ENCODE measurements around the gene TNNC1. TPM values are rescaled to one million over a fixed set of nuclear protein-coding genes. Genes with fewer than 3 reads are reported as not detected.

TNNC1 gene
- total and polyA plus RNA-seq, 3 donors from 2014 or later, result 11.3 to 91.7 (median 23.2) TPM

- Histone ChIP-seq H3K9me3 (no peaks in the 10 kb centered on the region), H3K36me3 (ENCODE audit: low read depth, missing control alignments) (no peaks in the 10 kb centered on the region), H3K27ac (peak overlapping the region; percentile 80 to 86), H3K27me3 (no peaks in the 10 kb centered on the region), H3K4me1 (peaks cover 83% of the 10 kb centered on the region), H3K4me3 (no peak overlapping the region)
- intact Hi-C loops (cut with DNase I; ENCODE audit: low total_unique reads), result loop anchor here (5.0 kb wide), 1 partner anchor 52 kb away; the partner anchor contains the start of gene UQCC5
- WGBS, 2 donors, result 54 to 65% methylated on average over 10 of the region's 10 CpGs
- TF ChIP-seq POLR2A (IDR thresholded peaks at IDR 0.05), result no peak
- TF ChIP-seq, protein P1, sequence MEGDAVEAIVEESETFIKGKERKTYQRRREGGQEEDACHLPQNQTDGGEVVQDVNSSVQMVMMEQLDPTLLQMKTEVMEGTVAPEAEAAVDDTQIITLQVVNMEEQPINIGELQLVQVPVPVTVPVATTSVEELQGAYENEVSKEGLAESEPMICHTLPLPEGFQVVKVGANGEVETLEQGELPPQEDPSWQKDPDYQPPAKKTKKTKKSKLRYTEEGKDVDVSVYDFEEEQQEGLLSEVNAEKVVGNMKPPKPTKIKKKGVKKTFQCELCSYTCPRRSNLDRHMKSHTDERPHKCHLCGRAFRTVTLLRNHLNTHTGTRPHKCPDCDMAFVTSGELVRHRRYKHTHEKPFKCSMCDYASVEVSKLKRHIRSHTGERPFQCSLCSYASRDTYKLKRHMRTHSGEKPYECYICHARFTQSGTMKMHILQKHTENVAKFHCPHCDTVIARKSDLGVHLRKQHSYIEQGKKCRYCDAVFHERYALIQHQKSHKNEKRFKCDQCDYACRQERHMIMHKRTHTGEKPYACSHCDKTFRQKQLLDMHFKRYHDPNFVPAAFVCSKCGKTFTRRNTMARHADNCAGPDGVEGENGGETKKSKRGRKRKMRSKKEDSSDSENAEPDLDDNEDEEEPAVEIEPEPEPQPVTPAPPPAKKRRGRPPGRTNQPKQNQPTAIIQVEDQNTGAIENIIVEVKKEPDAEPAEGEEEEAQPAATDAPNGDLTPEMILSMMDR (IDR thresholded peaks at IDR 0.05), result no peak
- DNase-seq, result no peak
Measured at GRCh38 chr3:52484680-52485461, 31.0 kb upstream of the TNNC1 start.

- intact Hi-C loops (cut with DNase I; ENCODE audit: low total_unique reads), result no loop called here
- H3K9me3 ChIP-seq, result no peaks in the 10 kb centered on the region
- TF ChIP-seq POLR2A (IDR thresholded peaks at IDR 0.05), result no peak
- TF ChIP-seq, protein P1 (IDR thresholded peaks at IDR 0.05), result no peak
- H3K4me3 ChIP-seq, result no peak overlapping the region
- H3K4me1 ChIP-seq, result peaks cover 79% of the 10 kb centered on the region
- H3K27ac ChIP-seq, result peak overlapping the region; percentile 80 to 86
- DNase-seq, result peak; percentile 77
- WGBS, 2 donors, result 32 to 37% methylated on average over 9 to 13 of the region's 13 CpGs
- H3K36me3 ChIP-seq (ENCODE audit: low read depth, missing control alignments), result no peaks in the 10 kb centered on the region
- H3K27me3 ChIP-seq, result no peaks in the 10 kb centered on the region
Measured at GRCh38 chr3:52483577-52484381, 29.9 kb upstream of the TNNC1 start.

DNA sequence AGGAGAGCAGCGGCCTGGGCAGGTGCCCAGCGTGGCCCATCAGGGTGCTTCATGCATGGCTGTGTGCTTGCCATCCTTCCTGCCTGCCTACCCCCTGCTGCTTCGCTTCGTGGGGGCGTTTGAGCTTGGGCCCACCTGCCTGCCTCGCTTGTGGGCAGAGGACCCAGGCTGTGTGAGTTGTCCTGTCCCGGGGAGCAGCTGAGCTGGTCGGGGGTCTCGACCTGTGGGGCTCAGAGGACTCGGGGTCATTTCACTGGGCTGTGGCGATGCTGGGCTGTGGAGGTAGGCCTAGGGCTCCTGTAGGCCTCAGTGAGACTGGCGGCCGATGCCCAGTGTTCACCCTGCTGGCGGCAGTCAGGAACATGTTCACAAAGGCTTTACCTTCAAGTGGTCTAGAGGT, 29.2 kb upstream of the TNNC1 start:
- intact Hi-C loops (cut with DNase I; ENCODE audit: low total_unique reads), result no loop called here
- no peak for DNase-seq
- no peaks in the 10 kb centered on the region for H3K27me3 ChIP-seq
- no peak for TF ChIP-seq POLR2A (IDR thresholded peaks at IDR 0.05)
- TF ChIP-seq, protein P1 (IDR thresholded peaks at IDR 0.05), result no peak
- 79 to 83% methylated on average over 7 to 14 of the region's 14 CpGs for WGBS, 2 donors
- H3K27ac ChIP-seq, result peak overlapping the region; percentile 80 to 86
- H3K9me3 ChIP-seq, result no peaks in the 10 kb centered on the region
- H3K4me1 ChIP-seq, result peaks cover 72% of the 10 kb centered on the region
- H3K4me3 ChIP-seq, result no peak overlapping the region
- H3K36me3 ChIP-seq (ENCODE audit: low read depth, missing control alignments), result no peaks in the 10 kb centered on the region

DNA sequence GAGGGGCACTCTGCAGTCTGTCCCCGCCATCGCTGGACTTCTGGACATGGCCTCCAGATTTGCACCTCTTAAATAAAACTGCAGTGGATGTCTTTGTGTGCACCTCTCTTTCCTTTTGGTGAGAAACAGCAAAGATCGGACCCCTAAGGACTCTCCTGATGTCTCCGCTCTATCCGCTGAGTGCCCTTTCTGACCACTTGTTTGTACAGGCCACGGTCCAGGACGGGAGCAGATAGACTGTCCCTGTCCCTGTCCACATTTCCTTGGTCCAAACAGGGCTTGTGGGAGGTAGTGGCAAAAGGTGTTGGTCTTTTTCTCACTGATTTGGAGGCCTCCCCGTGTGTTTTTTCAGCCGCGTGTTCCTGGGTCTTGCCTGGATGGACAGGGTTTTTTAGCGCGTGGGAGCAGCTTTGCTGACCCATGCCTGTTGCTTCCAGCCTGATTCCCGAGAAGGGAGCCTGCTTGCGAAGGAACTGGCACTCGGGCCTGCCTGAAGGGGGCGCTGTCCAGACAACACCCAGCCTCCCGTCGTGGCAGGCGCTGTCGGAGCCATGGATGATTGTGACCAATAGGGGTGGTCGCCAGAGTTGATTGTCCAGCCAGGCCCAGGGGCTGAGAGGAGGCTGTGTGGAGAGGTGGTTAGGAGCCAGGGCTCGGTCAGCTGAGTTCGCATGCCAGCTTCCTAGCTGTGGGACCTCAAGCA, 28.1 kb upstream of the TNNC1 start:
- peak; percentile 66 for DNase-seq
- intact Hi-C loops (cut with DNase I; ENCODE audit: low total_unique reads), result no loop called here
- TF ChIP-seq POLR2A (IDR thresholded peaks at IDR 0.05), result no peak
- TF ChIP-seq, protein P1 (IDR thresholded peaks at IDR 0.05), result peak; percentile 41 to 52 (median 47)
- Histone ChIP-seq H3K27ac (peak overlapping the region; percentile 80 to 86), H3K9me3 (no peaks in the 10 kb centered on the region), H3K27me3 (no peaks in the 10 kb centered on the region), H3K4me1 (peaks cover 72% of the 10 kb centered on the region), H3K36me3 (ENCODE audit: low read depth, missing control alignments) (no peaks in the 10 kb centered on the region), H3K4me3 (no peak overlapping the region)
- 75 to 80% methylated on average over 23 of the region's 23 CpGs for WGBS, 2 donors

Data from testis (tissue), 3 donors.